HUES6 (cell line): ENCODE data around the gene HSP90B1.

ENCODE experiments used
- H3K27ac ChIP-seq: 2 replicates; pipeline ENCODE4 v1.7.0; 2013; ENCODE audit warnings: low read depth, mild to moderate bottlenecking, low read length, inconsistent platforms
- H3K27me3 ChIP-seq: 2 replicates; pipeline ENCODE4 v1.6.1; 2013; ENCODE audit warnings: low read length; ENCODE audit not compliant: control insufficient read depth, insufficient read depth
- H3K36me3 ChIP-seq: 2 replicates; pipeline ENCODE4 v1.6.1; 2013; ENCODE audit warnings: low read length; ENCODE audit not compliant: control insufficient read depth, insufficient read depth
- H3K4me1 ChIP-seq: 2 replicates; pipeline ENCODE4 v1.6.1; 2013; ENCODE audit warnings: low read length; ENCODE audit not compliant: control insufficient read depth, insufficient read depth
- H3K4me3 ChIP-seq: 2 replicates; pipeline ENCODE4 v1.5.1; 2013; ENCODE audit warnings: low read depth, low read length
- H3K9ac ChIP-seq: one replicate; pipeline ENCODE4 v1.6.1; 2013; ENCODE audit warnings: mild to moderate bottlenecking, low read length
- H3K9me3 ChIP-seq: 2 replicates; pipeline ENCODE4 v1.6.1; 2013; ENCODE audit warnings: low read depth, low read length; ENCODE audit not compliant: control insufficient read depth, insufficient read depth

The HSP90B1 gene

GRCh38 chr12:103929046-103929783, 995 bp upstream of the HSP90B1 start:
- Histone ChIP-seq H3K9me3 (no peaks in the 10 kb centered on the region), H3K27ac (0 out of 2 replicates have a peak overlapping the region, but pooled peaks have one; percentile 22), H3K4me1 (peaks cover 25% of the 10 kb centered on the region), H3K9ac (peak overlapping the region; percentile 72), H3K27me3 (no peaks in the 10 kb centered on the region), H3K4me3 (peak overlapping the region; percentile 74), H3K36me3 (peaks cover 31% of the 10 kb centered on the region)

- peaks cover 25% of the 10 kb centered on the region for H3K4me1 ChIP-seq
- no peaks in the 10 kb centered on the region for H3K27me3 ChIP-seq
- H3K9me3 ChIP-seq: no peaks in the 10 kb centered on the region
- H3K4me3 ChIP-seq: peak overlapping the region; percentile 74
- no peak overlapping the region for H3K9ac ChIP-seq
- H3K36me3 ChIP-seq: peaks cover 35% of the 10 kb centered on the region
- H3K27ac ChIP-seq: no peak overlapping the region
Observed at GRCh38 chr12:103929784-103930033, 501 bp upstream of the HSP90B1 start.

GRCh38 chr12:103930787-103931735, 851 bp downstream of the HSP90B1 start:
- H3K27me3 ChIP-seq: no peaks in the 10 kb centered on the region
- H3K36me3 ChIP-seq: peaks cover 49% of the 10 kb centered on the region
- peak overlapping the region; percentile 88 for H3K9ac ChIP-seq
- H3K4me1 ChIP-seq: peaks cover 19% of the 10 kb centered on the region
- no peaks in the 10 kb centered on the region for H3K9me3 ChIP-seq
- H3K27ac ChIP-seq: peak overlapping the region; percentile 93
- peak overlapping the region; percentile 89 for H3K4me3 ChIP-seq

GRCh38 chr12:103933237-103933636, 3.0 kb downstream of the HSP90B1 start:
- no peak overlapping the region for H3K9ac ChIP-seq
- peak overlapping the region; percentile 89; the same call in 1 of the 2 replicates for H3K4me3 ChIP-seq
- no peaks in the 10 kb centered on the region for H3K27me3 ChIP-seq
- no peaks in the 10 kb centered on the region for H3K9me3 ChIP-seq
- peaks cover 70% of the 10 kb centered on the region for H3K36me3 ChIP-seq
- H3K4me1 ChIP-seq: peaks cover 18% of the 10 kb centered on the region
- no peak overlapping the region for H3K27ac ChIP-seq

GRCh38 chr12:103936679-103937078, 6.5 kb downstream of the HSP90B1 start:
- Histone ChIP-seq H3K9me3 (no peaks in the 10 kb centered on the region), H3K27ac (no peak overlapping the region), H3K4me3 (no peak overlapping the region), H3K9ac (no peak overlapping the region), H3K36me3 (peaks cover 99% of the 10 kb centered on the region), H3K27me3 (no peaks in the 10 kb centered on the region), H3K4me1 (peaks cover 11% of the 10 kb centered on the region; the same call in 1 of the 2 replicates)

GRCh38 chr12:103944964-103945363, 14.8 kb downstream of the HSP90B1 start:
- peaks cover 100% of the 10 kb centered on the region for H3K36me3 ChIP-seq

GRCh38 chr12:103947871-103948555, 17.8 kb downstream of the HSP90B1 start:
- no peaks in the 10 kb centered on the region for H3K27me3 ChIP-seq
- H3K9me3 ChIP-seq: no peaks in the 10 kb centered on the region
- no peak overlapping the region for H3K27ac ChIP-seq
- peaks cover 100% of the 10 kb centered on the region for H3K36me3 ChIP-seq
- no peak overlapping the region for H3K9ac ChIP-seq
- H3K4me1 ChIP-seq: no peaks in the 10 kb centered on the region
- H3K4me3 ChIP-seq: no peak overlapping the region

More at GRCh38 chr12:103944964-103945363, 14.8 kb downstream of the HSP90B1 start:
- H3K27me3 ChIP-seq: no peaks in the 10 kb centered on the region
- no peaks in the 10 kb centered on the region for H3K9me3 ChIP-seq
- H3K27ac ChIP-seq: no peak overlapping the region
- H3K9ac ChIP-seq: no peak overlapping the region
- H3K4me3 ChIP-seq: no peak overlapping the region
- H3K4me1 ChIP-seq: no peaks in the 10 kb centered on the region

GRCh38 chr12:103948746-103949406, 18.7 kb downstream of the HSP90B1 start:
- no peaks in the 10 kb centered on the region for H3K9me3 ChIP-seq
- no peak overlapping the region for H3K4me3 ChIP-seq
- no peak overlapping the region for H3K27ac ChIP-seq
- no peaks in the 10 kb centered on the region for H3K4me1 ChIP-seq
- H3K9ac ChIP-seq: no peak overlapping the region
- no peaks in the 10 kb centered on the region for H3K27me3 ChIP-seq
- peaks cover 100% of the 10 kb centered on the region for H3K36me3 ChIP-seq

- H3K27me3 ChIP-seq: no peaks in the 10 kb centered on the region
- peaks cover 5% of the 10 kb centered on the region for H3K4me1 ChIP-seq
- no peak overlapping the region for H3K4me3 ChIP-seq
- peaks cover 72% of the 10 kb centered on the region for H3K36me3 ChIP-seq
- no peaks in the 10 kb centered on the region for H3K9me3 ChIP-seq
- no peak overlapping the region for H3K27ac ChIP-seq
- no peak overlapping the region for H3K9ac ChIP-seq
Observed at GRCh38 chr12:103952497-103952896, 22.3 kb downstream of the HSP90B1 start.

- Histone ChIP-seq H3K27ac (peak overlapping the region; percentile 62), H3K27me3 (no peaks in the 10 kb centered on the region), H3K4me1 (peaks cover 5% of the 10 kb centered on the region), H3K9me3 (no peaks in the 10 kb centered on the region), H3K36me3 (peaks cover 38% of the 10 kb centered on the region), H3K9ac (peak overlapping the region; percentile 92), H3K4me3 (peak overlapping the region; percentile 90)
Observed at GRCh38 chr12:103955811-103956508, 25.8 kb downstream of the HSP90B1 start.
